Stimulated activated CD4-positive, alpha-beta T cell treated with anti-CD3 and anti-CD28 coated beads, Interleukin-12 subunit alpha, Interleukin-12 subunit beta, amount 100 ng/mL, for 24 hours (primary cell): ENCODE data around the gene PCOLCE2.

ENCODE experiments used
- DNase-seq, 2 experiments: peaks; one replicate each; pipeline ENCODE4 v3.0.0-alpha.2; 2020; ENCODE audit warnings: low read depth in 2 of 2

Gene PCOLCE2

GRCh38 chr3:142815803-142816202 is 73.1 kb downstream of the PCOLCE2 start:
- DNase-seq, result no peak

- no peak for DNase-seq
Observed at GRCh38 chr3:142809259-142809658, 79.6 kb downstream of the PCOLCE2 start.

GRCh38 chr3:142808103-142808917 is 80.6 kb downstream of the PCOLCE2 start:
- no peak for DNase-seq

GRCh38 chr3:142802891-142803290 is 86.0 kb downstream of the PCOLCE2 start:
- no peak for DNase-seq

- DNase-seq, result no peak
Observed at GRCh38 chr3:142801746-142802145, 87.1 kb downstream of the PCOLCE2 start.

GRCh38 chr3:142796823-142797222 is 92.1 kb downstream of the PCOLCE2 start:
- DNase-seq, result no peak

- DNase-seq, result no peak
Observed at GRCh38 chr3:142795332-142795731, 93.6 kb downstream of the PCOLCE2 start.

- no peak for DNase-seq
Observed at GRCh38 chr3:142794508-142794907, 94.4 kb downstream of the PCOLCE2 start.

GRCh38 chr3:142787719-142788118 is 101.2 kb downstream of the PCOLCE2 start:
- DNase-seq, result no peak

GRCh38 chr3:142785996-142786395 is 102.9 kb downstream of the PCOLCE2 start:
- DNase-seq, result no peak

GRCh38 chr3:142784228-142784627 is 104.7 kb downstream of the PCOLCE2 start:
- no peak for DNase-seq

- no peak for DNase-seq
Observed at GRCh38 chr3:142782616-142783015, 106.3 kb downstream of the PCOLCE2 start.

GRCh38 chr3:142779591-142779990 is 109.3 kb downstream of the PCOLCE2 start:
- no peak for DNase-seq

GRCh38 chr3:142778541-142778940 is 110.3 kb downstream of the PCOLCE2 start:
- no peak for DNase-seq

GRCh38 chr3:142777927-142778326 is 111.0 kb downstream of the PCOLCE2 start:
- DNase-seq, result no peak

GRCh38 chr3:142768338-142768737 is 120.5 kb downstream of the PCOLCE2 start:
- no peak for DNase-seq
